Subcutaneous adipose tissue (tissue), 4 donors: ENCODE measurements around the gene TENT5C. TPM values are rescaled to one million over a fixed set of nuclear protein-coding genes. Genes with fewer than 3 reads are reported as not detected.

Experiments
- CTCF ChIP-seq: fragments of 450-650 bp; IDR thresholded peaks from one replicate; pipeline ENCODE4 v1.5.1; 2016; ENCODE audit warnings: low read depth, mild to moderate bottlenecking, control low read depth, antibody characterized with exemption, moderate library complexity
- total RNA-seq, 4 donors: library from RNA; depleted of rRNA; stranded (reverse); fragments of >200 nt; gene quantifications; one replicate each; pipeline ENCODE4 v1.1.0, GENCODE V29; 2016

TENT5C gene
- total RNA-seq, 4 donors from 2014 or later: 1.0 to 3.1 (median 2.3) TPM

DNA sequence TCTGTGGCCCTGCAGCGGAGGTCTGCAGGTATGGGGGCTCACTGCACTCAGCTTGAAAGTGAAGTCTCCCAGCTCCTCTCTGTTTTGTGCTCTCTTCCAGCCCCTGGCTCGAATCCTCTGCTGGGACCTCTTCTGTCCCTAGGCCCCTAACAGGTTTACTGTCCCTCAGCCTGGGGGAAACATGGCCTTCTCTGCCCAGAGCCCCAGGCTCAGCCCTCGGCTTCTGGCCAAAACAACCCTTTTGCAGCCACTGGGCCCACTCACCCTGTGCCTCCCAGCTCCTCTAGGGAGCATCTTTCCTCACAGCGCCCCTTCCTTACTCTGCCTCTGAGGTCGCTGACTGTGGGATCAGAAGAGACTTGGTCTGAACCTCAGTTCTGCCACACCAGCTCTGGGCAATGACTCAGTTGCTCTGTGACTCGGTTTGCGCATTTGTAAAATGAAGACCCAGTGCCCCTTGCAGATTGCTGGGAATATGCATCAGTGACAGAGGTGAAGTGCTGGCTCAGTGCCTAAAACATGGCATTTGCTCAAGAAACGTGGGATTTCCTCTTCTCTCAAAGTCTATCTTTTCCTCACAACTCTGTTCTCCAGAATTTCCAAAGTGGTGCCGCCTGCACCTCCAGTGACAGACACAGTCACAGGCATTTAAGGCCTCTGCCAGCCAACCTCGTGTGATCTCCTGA lies 26.5 kb upstream of the TENT5C start:
- no peak for TF ChIP-seq CTCF

- no peak for TF ChIP-seq CTCF
Measured at GRCh38 chr1:117580436-117580835, 25.4 kb upstream of the TENT5C start.

- no peak for TF ChIP-seq CTCF
Measured at GRCh38 chr1:117580882-117581281, 25.0 kb upstream of the TENT5C start.

DNA sequence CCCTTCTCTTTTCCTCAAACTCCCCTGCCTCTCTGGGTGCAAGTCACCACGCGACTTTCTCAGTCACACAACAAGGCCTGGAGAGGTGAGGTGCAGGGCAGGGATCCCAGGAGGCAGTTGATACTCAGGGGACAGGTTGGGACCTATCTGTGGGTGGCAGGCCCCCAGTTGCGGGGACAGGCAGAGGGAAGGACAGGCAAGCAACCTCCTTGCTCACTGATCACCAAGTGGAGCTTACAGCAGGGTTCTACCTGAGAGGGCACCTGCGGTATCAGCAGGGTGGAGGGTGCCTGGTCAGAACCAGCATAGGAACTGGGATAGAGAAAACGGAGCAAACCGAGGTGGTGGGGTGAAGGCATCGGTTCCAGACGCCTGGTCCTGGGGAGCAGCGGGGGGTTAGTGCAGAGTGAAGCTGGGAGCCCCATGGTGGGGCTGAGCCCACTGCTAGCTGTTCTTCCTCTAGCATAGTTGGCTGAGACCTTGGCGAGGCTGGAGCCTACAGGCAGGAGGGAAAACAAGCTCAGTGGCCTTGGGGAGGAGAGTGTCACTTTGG lies 24.4 kb upstream of the TENT5C start:
- TF ChIP-seq CTCF: no peak

- no peak for TF ChIP-seq CTCF
Measured at GRCh38 chr1:117582451-117582850, 23.4 kb upstream of the TENT5C start.

DNA sequence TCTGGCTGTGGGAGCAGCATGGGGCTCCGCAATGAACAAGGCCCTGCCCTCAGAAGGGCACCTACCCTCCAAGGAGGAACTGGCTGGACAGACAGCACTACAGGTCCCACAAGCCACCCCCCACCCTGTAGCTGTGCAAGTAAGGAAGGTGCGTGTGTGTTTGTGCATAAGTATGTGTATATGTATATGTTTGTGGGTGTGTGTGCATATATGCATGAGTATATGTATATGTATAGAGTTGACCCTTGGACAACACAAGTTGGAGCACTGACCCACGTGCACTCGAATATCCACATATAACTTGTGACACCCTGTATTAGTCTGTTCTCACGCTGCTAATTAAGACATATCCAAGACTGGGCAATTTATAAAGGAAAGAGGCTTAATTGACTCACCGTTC lies 22.6 kb upstream of the TENT5C start:
- no peak for TF ChIP-seq CTCF

DNA sequence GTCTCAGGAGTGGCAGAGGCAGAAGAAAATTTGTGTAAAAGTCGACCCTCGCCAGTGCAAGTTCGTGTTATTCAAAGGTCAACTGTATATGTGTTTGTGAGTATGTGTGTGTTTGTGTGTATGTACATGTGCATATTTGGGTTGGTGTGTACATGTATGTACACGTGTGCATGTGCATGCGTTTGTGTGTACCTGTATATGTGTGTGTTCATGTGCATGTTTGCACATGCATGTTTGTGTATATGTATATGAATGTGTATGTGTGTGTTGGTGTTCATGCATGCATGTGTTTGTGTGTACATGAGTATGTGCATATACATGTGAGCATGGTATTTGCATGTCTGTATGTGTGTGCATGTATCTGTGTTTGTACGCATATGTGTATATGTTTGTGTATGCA lies 21.7 kb upstream of the TENT5C start:
- TF ChIP-seq CTCF: no peak
